ENCODE results near the gene MELTF.

- no peak for TF ChIP-seq POLR2AphosphoS5 (IDR thresholded peaks at IDR 0.05)
- TF ChIP-seq EP300 (IDR thresholded peaks at IDR 0.05) = no peak
Observed at GRCh38 chr3:196976941-196977340, 52.7 kb downstream of the MELTF start.

Measured in gastroesophageal sphincter (tissue), 2 donors.